Esophagus squamous epithelium (tissue), 4 donors: ENCODE measurements around the gene NAV2.

Source experiments
- CTCF ChIP-seq, 6 experiments: fragments of 450-650 bp in 4 of 6; fragments of 200-600 bp in 2 of 6; sonication (generic) in 2 of 6; IDR thresholded peaks; one replicate each; pipeline ENCODE4 v1.5.1; 2016 to 2019; ENCODE audit warnings: antibody characterized with exemption in 6 of 6, mild to moderate bottlenecking in 4 of 6, moderate library complexity in 4 of 6
- POLR2A ChIP-seq, 4 donors: fragments of 450-650 bp; IDR thresholded peaks; one replicate each; pipeline ENCODE4 v1.6.1; 2017; ENCODE audit warnings: antibody characterized with exemption in 4 of 4, mild to moderate bottlenecking in 4 of 4, moderate library complexity in 3 of 4

DNA sequence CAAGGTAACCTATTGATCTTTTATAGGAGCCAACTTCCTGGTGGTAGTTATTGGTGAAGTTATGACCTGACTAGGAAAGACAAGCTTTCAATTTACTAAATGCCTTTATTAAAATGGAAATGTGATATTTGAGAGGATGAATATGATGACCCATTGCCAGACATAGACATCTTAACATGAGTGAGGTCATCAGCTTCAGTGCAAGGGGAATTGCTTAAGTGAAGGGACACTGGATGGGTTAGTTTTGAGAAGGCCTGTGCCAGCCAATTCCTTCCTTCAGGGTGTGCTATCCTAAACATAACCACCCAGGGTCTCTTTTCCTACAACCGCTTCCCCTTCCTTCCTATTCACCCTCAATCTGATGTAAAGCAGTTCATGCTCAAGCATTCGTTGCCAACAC lies 21.5 kb downstream of the NAV2 start:
- no peak for TF ChIP-seq CTCF (IDR thresholded peaks at IDR 0.05)
- no peak for TF ChIP-seq POLR2A (IDR thresholded peaks at IDR 0.05)
